GM18861 (cell line): ENCODE data around the gene PYCR2.

ENCODE experiments used
- ATAC-seq: cut with Tn5 transposase; IDR thresholded peaks from one replicate; pipeline ENCODE4 v1.9.1; 2021; ENCODE audit not compliant: unreplicated experiment

The PYCR2 gene

GRCh38 chr1:225879521-225880221 is 44.4 kb downstream of the PYCR2 start:
- ATAC-seq, result no peak

- no peak for ATAC-seq
Measured at GRCh38 chr1:225878282-225878681, 45.8 kb downstream of the PYCR2 start.

GRCh38 chr1:225877580-225877979 is 46.5 kb downstream of the PYCR2 start:
- ATAC-seq, result no peak

- ATAC-seq, result no peak
Measured at GRCh38 chr1:225876900-225877510, 47.0 kb downstream of the PYCR2 start.

- no peak for ATAC-seq
Measured at GRCh38 chr1:225875044-225875815, 48.8 kb downstream of the PYCR2 start.

- no peak for ATAC-seq
Measured at GRCh38 chr1:225874431-225874830, 49.6 kb downstream of the PYCR2 start.

GRCh38 chr1:225873281-225873850 is 50.7 kb downstream of the PYCR2 start:
- ATAC-seq, result no peak

- no peak for ATAC-seq
Measured at GRCh38 chr1:225872075-225872430, 52.0 kb downstream of the PYCR2 start.

GRCh38 chr1:225871359-225872074 is 52.5 kb downstream of the PYCR2 start:
- no peak for ATAC-seq

- ATAC-seq, result no peak
Measured at GRCh38 chr1:225870911-225871310, 53.1 kb downstream of the PYCR2 start.
